ENCODE measurements around the gene OSBPL3.

DNA sequence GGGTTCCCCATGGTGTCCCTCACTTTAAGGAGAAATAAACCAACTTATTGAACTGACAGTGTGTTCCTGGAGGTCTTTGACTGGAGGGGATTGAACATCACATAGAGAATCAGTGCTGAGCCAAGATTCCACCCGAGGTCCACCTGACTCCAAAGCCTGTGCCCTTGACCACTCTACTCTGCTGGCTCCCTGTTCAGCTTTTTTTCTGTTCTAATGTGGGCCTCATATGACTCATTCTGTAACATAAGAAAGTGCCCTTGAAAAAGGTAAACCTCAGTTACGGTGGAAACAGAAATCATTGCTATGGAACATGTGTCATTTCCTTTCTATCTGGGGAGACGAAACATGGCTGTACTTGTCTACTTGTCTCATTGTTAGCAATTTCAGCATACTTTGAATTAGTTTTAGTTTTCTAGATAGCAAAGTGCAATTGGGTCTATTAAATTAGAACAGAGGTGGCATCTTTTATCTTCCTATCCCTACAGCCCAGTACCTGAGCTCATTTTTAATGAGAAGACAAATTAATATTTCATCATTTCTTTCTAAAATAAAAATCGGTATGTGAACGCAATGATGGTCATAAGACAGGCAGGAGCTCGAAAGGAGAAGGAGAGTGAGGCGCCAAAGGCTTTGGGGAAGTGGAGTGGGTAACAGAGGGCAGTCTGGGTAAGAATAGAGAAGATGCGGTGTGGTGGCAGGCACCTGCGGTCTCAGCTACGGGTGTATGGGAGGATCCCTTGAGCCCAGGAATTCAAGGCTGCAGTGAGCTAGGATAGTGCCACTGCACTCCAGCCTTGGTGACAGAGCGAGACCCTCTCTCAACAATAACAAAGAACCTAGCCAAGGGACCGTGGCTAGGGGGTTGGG, 224.2 kb downstream of the OSBPL3 start:
- TF ChIP-seq YY1 (IDR thresholded peaks at IDR 0.05; ENCODE audit: low read depth): no peak
- no peak for TF ChIP-seq EP300 (IDR thresholded peaks at IDR 0.05; ENCODE audit: borderline replicate concordance)
- no peak for TF ChIP-seq TEAD4 (IDR thresholded peaks at IDR 0.05)
- TF ChIP-seq MAX (IDR thresholded peaks at IDR 0.05): no peak
